Measurements from ENCODE around the gene FOXI3. TPM values are rescaled to one million over a fixed set of nuclear protein-coding genes. Genes with fewer than 3 reads are reported as not detected.

Gene FOXI3
- total RNA-seq, 4 donors from 2014 or later = not detected

- no peak for TF ChIP-seq CTCF (IDR thresholded peaks at IDR 0.05; ENCODE audit: low read depth)
Observed at GRCh38 chr2:88442473-88442872, 10.0 kb downstream of the FOXI3 start.

- TF ChIP-seq CTCF (IDR thresholded peaks at IDR 0.05; ENCODE audit: low read depth) = no peak
Observed at GRCh38 chr2:88442061-88442460, 10.4 kb downstream of the FOXI3 start.

GRCh38 chr2:88437010-88437409 is 15.5 kb downstream of the FOXI3 start:
- TF ChIP-seq CTCF (IDR thresholded peaks at IDR 0.05; ENCODE audit: low read depth) = no peak

GRCh38 chr2:88429929-88430328 is 22.6 kb downstream of the FOXI3 start:
- TF ChIP-seq CTCF (IDR thresholded peaks at IDR 0.05; ENCODE audit: low read depth) = no peak

GRCh38 chr2:88423733-88424132 is 28.8 kb downstream of the FOXI3 start:
- no peak for TF ChIP-seq CTCF (IDR thresholded peaks at IDR 0.05; ENCODE audit: low read depth)

- no peak for TF ChIP-seq CTCF (IDR thresholded peaks at IDR 0.05; ENCODE audit: low read depth)
Observed at GRCh38 chr2:88416016-88416663, 36.4 kb downstream of the FOXI3 start.

- no peak for TF ChIP-seq CTCF (IDR thresholded peaks at IDR 0.05; ENCODE audit: low read depth)
Observed at GRCh38 chr2:88400037-88400767, 52.3 kb downstream of the FOXI3 start.
